G401.6 (cell line): ENCODE measurements around the gene CCDC172.

Experiments used
- FAIRE-seq: peaks from 2 replicates; lab custom pipeline; 2012; peaks lifted over from hg19 to GRCh38; lab: Jason Lieb, UNC

The CCDC172 gene

GRCh38 chr10:116324227-116324950 is at the start of gene CCDC172:
Gene CCDC172, plus strand, starts transcription at chr10:116324448. Its CDS starts 564 bp downstream, at chr10:116325012.
- FAIRE-seq: no peak

- no peak for FAIRE-seq
These were observed 47.3 kb upstream of the CCDC172 start for GRCh38 chr10:116276981-116277380.

- no peak for FAIRE-seq
These were observed 45.4 kb upstream of the CCDC172 start for GRCh38 chr10:116278846-116279245.

GRCh38 chr10:116281775-116282174 is 42.5 kb upstream of the CCDC172 start:
- FAIRE-seq: no peak

- FAIRE-seq: no peak
These were observed 37.5 kb upstream of the CCDC172 start for GRCh38 chr10:116286626-116287200.

- FAIRE-seq: peak; percentile 15
These were observed 36.2 kb upstream of the CCDC172 start for GRCh38 chr10:116287906-116288501.

- no peak for FAIRE-seq
These were observed 34.6 kb upstream of the CCDC172 start for GRCh38 chr10:116289652-116290051.

GRCh38 chr10:116292493-116292892 is 31.8 kb upstream of the CCDC172 start:
- no peak for FAIRE-seq

- no peak for FAIRE-seq
These were observed 27.9 kb upstream of the CCDC172 start for GRCh38 chr10:116296291-116296721.

- FAIRE-seq: no peak
These were observed 25.7 kb upstream of the CCDC172 start for GRCh38 chr10:116298586-116298985.

GRCh38 chr10:116300542-116300941 is 23.7 kb upstream of the CCDC172 start:
- no peak for FAIRE-seq

- no peak for FAIRE-seq
These were observed 19.3 kb upstream of the CCDC172 start for GRCh38 chr10:116304923-116305322.

- FAIRE-seq: no peak
These were observed 17.4 kb upstream of the CCDC172 start for GRCh38 chr10:116306847-116307246.

GRCh38 chr10:116307455-116307854 is 16.8 kb upstream of the CCDC172 start:
- FAIRE-seq: no peak

GRCh38 chr10:116311016-116311415 is 13.2 kb upstream of the CCDC172 start:
- no peak for FAIRE-seq

- no peak for FAIRE-seq
These were observed 12.3 kb upstream of the CCDC172 start for GRCh38 chr10:116311706-116312490.

GRCh38 chr10:116312548-116312947 is 11.7 kb upstream of the CCDC172 start:
- FAIRE-seq: no peak

- FAIRE-seq: no peak
These were observed 7.7 kb upstream of the CCDC172 start for GRCh38 chr10:116316503-116316902.

GRCh38 chr10:116324951-116325635 is 845 bp downstream of the CCDC172 start:
- no peak for FAIRE-seq

- no peak for FAIRE-seq
These were observed 1.7 kb downstream of the CCDC172 start for GRCh38 chr10:116325987-116326386.

- no peak for FAIRE-seq
These were observed 4.9 kb downstream of the CCDC172 start for GRCh38 chr10:116329153-116329552.

- FAIRE-seq: no peak
These were observed 7.6 kb downstream of the CCDC172 start for GRCh38 chr10:116331815-116332214.
